Nephron progenitor cell (in vitro differentiated cells): ENCODE results near the gene XBP1.
A peak's percentile ranks its signal among the peaks of the same experiment; 100 is the strongest.

Experiments used
- DNase-seq: peaks from one replicate; pipeline ENCODE4 v3.0.0; 2021
- H3K27ac Mint-ChIP-seq: 2 replicates; pipeline ENCODE4 v1.8.0; 2021; ENCODE audit warnings: mild to moderate bottlenecking, moderate library complexity, mixed read lengths
- H3K27me3 Mint-ChIP-seq: 2 replicates; pipeline ENCODE4 v1.8.0; 2021; ENCODE audit warnings: mild to moderate bottlenecking, low read depth, mixed read lengths; ENCODE audit not compliant: poor library complexity
- H3K36me3 Mint-ChIP-seq: 2 replicates; pipeline ENCODE4 v1.8.0; 2021; ENCODE audit warnings: low read depth, mixed read lengths
- H3K4me1 Mint-ChIP-seq: 2 replicates; pipeline ENCODE4 v1.8.0; 2021; ENCODE audit warnings: mixed read lengths
- H3K4me3 Mint-ChIP-seq: 2 replicates; pipeline ENCODE4 v1.8.0; 2021; ENCODE audit warnings: mild to moderate bottlenecking, moderate library complexity, mixed read lengths
- H3K9me3 Mint-ChIP-seq: 2 replicates; pipeline ENCODE4 v1.8.0; 2021; ENCODE audit warnings: mild to moderate bottlenecking, moderate library complexity, mixed read lengths
- CTCF ChIP-seq: fragments of 200-600 bp; sonication (generic); IDR thresholded peaks from 2 replicates; pipeline ENCODE4 v1.5.0; 2021; ENCODE audit warnings: antibody characterized with exemption

The XBP1 gene

GRCh38 chr22:28791841-28792490 is 8.4 kb downstream of the XBP1 start:
- TF ChIP-seq CTCF, result no peak
- no peaks in the 10 kb centered on the region for H3K27me3 Mint-ChIP-seq
- H3K27ac Mint-ChIP-seq, result peak overlapping the region; percentile 74
- no peak overlapping the region for H3K4me3 Mint-ChIP-seq
- H3K9me3 Mint-ChIP-seq, result no peaks in the 10 kb centered on the region
- DNase-seq, result no peak
- H3K4me1 Mint-ChIP-seq, result peaks cover 17% of the 10 kb centered on the region
- H3K36me3 Mint-ChIP-seq, result peaks cover 64% of the 10 kb centered on the region

- Mint-ChIP-seq H3K4me1 (peaks cover 17% of the 10 kb centered on the region), H3K27ac (no peak overlapping the region), H3K27me3 (no peaks in the 10 kb centered on the region), H3K4me3 (no peak overlapping the region), H3K36me3 (peaks cover 63% of the 10 kb centered on the region), H3K9me3 (no peaks in the 10 kb centered on the region)
- no peak for TF ChIP-seq CTCF
- no peak for DNase-seq
Observed at GRCh38 chr22:28791124-28791523, 9.2 kb downstream of the XBP1 start.

- peak overlapping the region; percentile 88 for H3K27ac Mint-ChIP-seq
- no peak for DNase-seq
- no peaks in the 10 kb centered on the region for H3K9me3 Mint-ChIP-seq
- peaks cover 63% of the 10 kb centered on the region for H3K36me3 Mint-ChIP-seq
- no peak overlapping the region for H3K4me3 Mint-ChIP-seq
- H3K27me3 Mint-ChIP-seq, result no peaks in the 10 kb centered on the region
- H3K4me1 Mint-ChIP-seq, result peaks cover 24% of the 10 kb centered on the region
- TF ChIP-seq CTCF, result no peak
Observed at GRCh38 chr22:28788601-28789000, 11.8 kb downstream of the XBP1 start.

GRCh38 chr22:28783786-28784671 is 16.3 kb downstream of the XBP1 start:
- no peaks in the 10 kb centered on the region for H3K27me3 Mint-ChIP-seq
- H3K36me3 Mint-ChIP-seq, result peaks cover 73% of the 10 kb centered on the region
- H3K4me3 Mint-ChIP-seq, result no peak overlapping the region
- H3K27ac Mint-ChIP-seq, result peak overlapping the region; percentile 92
- H3K4me1 Mint-ChIP-seq, result peaks cover 18% of the 10 kb centered on the region
- no peaks in the 10 kb centered on the region for H3K9me3 Mint-ChIP-seq
- no peak for DNase-seq
- TF ChIP-seq CTCF, result no peak

GRCh38 chr22:28780296-28780695 is 20.1 kb downstream of the XBP1 start:
- Mint-ChIP-seq H3K4me3 (no peak overlapping the region), H3K27me3 (peaks cover 3% of the 10 kb centered on the region), H3K27ac (no peak overlapping the region), H3K36me3 (peaks cover 76% of the 10 kb centered on the region), H3K4me1 (peaks cover 11% of the 10 kb centered on the region), H3K9me3 (no peaks in the 10 kb centered on the region)
- no peak for TF ChIP-seq CTCF
- no peak for DNase-seq
